ENCODE measurements around the gene TEAD4.

The TEAD4 gene

DNA sequence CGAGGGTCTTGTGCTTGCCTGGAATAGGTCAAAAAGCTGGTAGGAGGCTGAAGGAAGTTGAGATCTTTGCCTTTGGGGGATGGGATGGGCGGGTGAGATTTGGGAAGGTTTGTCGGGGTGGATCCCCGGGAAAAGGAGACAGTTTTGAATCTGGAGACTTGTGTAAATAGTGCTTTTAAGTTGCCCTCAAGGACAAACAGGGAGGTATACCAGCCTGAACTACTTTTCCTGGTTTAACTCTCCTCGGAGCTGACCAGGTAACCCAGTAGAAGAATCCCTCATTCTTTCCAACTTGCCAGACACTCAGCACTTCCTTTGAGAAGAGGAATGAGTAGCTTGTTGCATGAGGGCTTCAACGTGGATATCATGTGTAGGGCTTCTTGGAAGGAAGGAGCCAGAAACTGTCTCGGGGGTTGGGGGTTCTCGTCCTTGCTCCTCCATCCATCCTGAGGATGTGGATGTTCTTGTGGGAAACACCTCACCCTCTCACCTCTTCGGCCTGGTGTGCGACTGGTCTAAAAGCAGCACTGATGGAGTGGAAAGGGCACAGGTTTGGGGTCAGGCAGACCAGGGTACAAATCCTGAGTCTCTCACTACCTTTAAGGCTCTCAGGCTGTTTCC is 1.9 kb downstream of the TEAD4 start:
- no peak for DNase-seq

DNA sequence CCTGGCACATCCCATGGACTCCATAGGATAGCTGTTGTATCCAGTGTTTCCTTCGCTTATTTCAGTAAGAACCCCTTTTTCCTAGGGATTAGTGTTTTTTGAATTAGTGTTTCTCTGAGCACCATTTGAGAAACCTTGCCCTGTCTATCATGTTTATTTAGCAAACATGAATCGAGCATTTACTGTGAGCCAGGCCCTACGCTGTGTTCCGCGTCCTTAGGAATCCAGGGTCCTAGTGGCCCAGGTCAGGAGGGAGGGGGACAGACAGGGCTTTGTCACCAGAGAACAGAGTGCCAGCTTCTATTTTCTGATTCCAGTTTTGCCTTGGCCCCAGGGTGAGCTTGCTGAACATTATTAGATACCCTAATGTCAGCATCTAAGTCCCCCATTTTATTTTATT is 2.5 kb downstream of the TEAD4 start:
- DNase-seq = no peak

DNA sequence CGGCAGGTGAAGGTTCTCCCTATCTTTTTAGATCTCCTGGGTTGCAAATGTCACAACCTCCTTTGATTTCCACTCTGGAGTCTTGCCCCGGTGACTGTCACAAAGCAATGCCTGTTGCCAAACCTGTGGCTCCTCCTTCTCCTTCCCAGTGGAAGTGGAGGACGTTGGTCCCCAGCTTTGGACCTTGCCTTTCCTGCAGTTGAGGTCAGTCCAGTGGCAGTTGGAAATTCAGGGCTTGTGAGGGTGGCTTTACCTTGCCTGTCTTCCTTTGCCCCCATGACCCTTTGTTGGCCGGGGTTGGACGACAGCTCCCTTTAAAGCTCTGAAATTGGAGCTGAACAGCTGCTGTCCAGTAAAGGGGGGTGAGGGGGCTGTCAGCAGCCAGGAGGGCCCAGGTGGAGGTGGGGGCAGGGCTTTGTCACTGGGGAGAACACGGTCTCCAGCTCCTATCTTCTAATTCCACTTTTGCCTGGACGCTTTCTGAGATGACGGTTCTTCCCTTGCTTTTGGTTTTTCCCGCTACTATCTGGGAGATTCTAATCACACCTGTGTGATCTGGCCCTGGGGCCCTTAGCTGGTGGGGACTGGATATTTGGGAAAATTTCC is 4.1 kb downstream of the TEAD4 start:
- no peak for DNase-seq

DNA sequence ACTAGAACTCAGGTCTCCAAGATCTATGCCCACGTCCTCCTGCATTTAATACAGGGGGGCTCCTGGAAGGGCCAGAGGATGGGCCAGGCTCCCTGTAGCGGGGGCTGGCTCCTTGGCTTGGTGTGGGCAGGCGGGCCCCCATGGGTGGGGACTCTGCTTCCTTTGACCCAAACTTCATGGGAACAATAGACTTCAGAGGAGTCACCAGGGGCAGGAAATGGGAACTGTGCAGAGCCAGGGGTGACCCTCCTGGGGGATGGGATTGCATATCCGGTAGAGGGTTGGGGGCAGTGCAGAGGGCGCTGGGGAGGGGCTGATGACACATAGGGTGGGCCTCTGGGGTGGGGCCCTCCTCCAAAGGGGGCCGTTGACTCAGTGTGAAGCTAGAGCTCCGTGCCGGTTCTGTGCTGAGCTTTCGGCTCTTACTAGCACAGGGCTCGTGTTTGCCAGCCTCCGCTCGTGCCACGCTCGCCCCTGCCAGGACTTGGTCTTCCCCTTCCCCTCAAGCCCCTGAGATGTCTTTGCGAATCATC is 4.6 kb downstream of the TEAD4 start:
- no peak for DNase-seq

DNA sequence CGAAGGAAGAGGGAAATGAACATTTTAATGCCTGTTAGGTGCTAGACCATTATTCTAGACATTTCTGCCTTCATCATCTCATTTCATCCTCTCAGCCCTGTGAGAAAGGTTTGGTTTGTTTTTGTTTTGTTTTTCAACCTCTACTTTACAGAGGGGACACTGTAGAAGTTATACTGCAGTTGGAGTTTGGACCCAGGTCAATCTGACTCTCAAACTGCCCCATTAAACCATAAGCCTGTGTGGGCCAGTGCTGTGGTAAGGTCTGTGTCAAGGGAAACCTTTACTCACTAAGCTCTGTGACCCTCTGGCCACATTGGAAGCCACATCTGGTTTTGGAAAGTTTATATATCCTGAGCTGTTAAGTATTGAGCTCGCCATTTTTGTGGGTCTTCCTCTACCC is 8.5 kb downstream of the TEAD4 start:
- no peak for DNase-seq

DNA sequence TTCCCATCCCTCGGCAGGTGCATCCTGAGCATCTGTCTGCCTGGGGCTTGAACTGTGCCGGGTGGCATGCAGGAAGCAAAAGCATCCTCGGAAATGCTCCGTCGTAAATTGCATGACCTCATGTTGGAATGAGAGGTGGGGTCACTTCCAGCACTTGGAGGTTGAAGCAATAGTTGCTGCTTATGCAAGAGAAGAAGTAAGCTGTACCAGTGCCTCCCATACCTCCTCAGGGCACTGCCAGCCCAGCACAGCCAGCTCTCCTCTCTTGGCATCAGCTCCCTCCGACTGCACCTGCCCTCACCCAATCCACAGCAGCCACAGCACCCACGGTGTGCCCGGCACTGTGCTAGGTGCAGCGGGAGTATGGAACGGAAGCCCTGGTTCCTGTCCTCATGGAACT is 11.5 kb downstream of the TEAD4 start:
- no peak for DNase-seq

DNA sequence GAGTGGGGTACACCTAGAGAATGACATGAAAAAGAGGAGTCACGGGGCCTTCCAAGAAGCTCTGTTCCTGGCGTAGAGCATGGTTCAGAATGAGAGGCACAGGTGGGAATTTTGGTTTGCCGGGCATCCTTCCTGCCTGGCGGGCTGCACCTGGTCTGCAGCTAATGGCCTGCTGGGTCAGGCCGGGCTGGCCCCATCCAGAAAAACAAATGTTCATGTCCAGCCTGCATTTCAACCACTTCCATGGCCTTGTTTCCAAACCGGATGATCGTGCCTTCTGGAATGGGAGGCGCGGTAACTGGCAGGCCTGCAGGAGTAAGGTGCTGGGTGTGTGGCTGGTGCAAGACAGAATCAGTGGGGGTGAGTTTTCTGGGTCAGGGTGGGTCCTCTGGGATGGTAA is 14.4 kb downstream of the TEAD4 start:
- no peak for DNase-seq

DNA sequence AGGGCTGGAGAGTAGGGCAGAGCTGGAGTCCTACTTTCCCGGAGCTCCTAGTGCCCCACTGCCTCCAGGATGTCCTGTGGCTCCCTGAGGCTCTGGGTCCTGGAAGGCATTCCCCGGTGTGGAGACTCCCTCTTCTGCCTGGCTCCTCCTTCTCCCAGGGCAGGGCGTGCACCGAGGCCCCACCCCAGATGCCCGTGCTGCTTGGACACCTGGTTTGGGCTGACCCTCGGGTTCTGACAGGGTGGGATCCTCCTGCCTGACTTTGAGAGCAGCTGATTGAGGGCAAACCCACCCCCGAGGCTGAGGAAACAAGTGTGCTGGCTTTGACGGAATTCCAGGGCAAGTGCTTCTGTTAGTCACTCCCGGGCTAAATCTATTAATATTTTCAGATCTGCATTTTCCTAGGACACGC is 15.4 kb downstream of the TEAD4 start:
- DNase-seq = no peak

DNA sequence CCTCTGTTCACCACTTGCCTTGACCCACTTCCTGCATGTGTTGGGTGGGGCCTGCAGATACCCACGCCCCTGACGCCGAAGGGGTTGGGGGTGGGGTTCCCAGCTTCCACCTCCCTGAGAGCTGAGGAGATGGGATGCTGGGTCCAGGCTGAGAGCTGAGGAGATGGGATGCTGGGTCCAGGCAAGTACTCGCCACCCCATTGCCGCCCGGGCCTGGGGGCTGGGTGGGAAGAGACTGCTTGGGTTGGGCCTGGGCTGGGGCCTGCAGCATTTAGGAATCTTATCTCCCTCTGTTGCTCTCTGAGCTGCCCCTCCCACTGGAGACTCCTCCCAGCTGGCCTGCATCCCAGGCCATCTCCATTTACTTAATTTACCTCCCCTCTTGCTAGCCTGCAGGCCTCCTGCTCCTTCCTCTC is 17.4 kb downstream of the TEAD4 start:
- no peak for DNase-seq

DNA sequence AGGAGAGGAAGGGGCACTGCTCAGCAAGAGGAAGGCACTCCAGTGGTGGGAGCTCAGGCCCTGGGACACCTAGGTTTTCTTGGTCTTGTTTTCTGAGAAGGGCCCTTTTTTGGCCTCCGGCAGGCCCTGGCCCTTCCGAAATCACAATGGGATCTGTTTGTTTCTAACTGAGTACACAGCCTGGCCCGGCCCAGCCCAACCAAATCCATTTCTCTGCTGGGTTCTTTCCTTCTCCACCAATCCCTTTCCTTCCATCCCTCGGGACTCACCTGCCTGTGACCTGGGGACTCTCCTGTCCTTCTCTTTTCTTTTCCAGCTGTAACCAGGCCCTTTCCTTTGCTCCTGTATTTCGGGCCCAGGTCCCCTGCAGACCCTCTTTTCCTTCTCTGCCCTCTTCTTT is 18.6 kb downstream of the TEAD4 start:
- no peak for DNase-seq

DNA sequence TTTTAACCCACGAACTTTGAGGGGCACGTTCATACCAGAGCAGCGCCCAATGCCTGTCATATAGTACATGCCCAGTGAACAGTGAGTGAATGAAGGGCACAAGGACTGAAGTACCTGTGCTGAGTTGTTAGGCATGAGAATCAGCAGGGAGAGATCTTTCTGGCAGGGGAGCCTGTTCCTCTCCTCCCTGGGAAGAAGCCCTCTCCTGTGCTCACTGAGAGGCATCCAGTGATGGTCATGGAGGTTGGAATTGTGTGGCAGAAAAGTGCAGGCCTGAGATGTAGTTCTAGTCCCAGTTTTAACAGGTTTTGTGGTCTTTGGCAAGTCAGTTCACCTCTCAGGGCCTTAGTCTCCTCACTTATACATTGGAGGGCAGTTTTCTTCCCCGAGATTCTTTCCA is 20.6 kb downstream of the TEAD4 start:
- no peak for DNase-seq

DNA sequence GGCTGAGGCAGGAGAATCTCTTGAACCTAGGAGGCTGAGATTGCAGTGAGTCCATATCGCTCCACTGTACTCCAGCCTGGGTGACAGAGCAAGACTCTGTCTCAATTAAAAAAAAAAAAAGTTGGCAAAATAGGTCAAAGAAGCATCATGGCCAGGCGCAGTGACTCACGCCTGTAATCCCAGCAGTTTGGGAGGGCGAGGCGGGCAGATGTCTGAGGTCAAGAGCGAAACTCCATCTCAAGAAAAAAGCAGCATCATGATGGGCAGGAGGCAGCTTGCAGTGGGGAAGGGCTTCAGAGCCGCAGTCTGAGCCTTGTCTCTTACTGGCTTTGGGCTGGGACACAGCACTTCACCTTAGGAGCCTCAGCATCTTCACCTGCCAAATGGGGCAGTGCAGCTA is 21.4 kb downstream of the TEAD4 start:
- DNase-seq = no peak

DNA sequence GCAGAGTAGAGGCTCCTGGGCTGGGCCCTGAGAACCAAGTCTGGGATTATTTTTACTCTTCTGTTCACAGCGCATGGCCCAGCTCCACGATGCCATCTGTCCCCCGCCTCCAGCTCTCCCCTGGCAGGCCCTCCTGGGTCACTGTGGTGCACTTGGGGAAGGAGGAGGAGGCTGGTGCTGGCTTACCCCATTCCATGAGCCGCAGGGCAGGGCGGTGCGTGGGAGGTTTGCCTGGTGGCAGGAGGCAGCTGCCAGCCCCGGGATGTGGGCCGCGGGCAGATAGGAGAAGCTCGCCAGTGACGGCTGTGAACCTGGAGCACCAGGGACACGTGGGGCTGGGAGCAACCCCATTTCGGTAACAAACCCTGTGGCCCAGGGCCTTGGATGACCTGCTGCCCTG is 23.2 kb downstream of the TEAD4 start:
- DNase-seq = no peak

DNA sequence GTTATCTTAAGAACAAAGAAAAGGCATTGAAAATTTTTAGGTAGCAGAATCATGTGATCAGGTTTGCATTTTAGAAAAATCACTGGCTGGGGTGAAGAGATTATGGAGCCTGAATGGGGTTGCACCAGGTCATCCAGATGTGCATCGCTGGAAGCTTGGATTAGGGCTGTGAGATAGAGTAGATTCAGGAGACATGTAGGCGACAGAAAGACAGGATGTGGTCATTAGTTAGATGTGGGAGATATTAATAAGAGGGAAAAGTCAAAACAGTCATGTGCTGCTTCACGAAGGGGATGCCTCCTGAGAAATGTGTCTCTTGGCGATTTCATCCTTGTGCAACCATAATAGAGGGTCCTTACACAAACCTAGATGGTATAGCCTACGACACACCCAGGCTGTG is 25.1 kb downstream of the TEAD4 start:
- no peak for DNase-seq

DNA sequence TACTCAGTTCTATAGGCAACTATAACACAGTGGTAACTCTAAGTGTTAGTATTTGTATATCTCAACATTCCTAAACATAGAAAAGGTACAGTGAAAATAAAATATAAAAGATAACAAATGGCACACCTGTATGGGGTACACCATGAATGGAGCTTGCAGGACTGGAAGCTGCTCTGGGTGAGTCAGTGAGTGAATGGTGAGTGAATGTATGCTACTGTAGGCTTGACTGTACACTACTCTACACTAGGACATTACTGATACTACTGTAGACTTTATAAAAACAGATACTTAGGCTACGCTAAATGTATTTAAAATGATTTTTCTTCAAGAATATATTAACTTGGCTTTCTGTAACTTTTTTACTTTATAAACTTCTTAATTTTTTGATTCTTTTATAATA is 25.5 kb downstream of the TEAD4 start:
- no peak for DNase-seq

DNA sequence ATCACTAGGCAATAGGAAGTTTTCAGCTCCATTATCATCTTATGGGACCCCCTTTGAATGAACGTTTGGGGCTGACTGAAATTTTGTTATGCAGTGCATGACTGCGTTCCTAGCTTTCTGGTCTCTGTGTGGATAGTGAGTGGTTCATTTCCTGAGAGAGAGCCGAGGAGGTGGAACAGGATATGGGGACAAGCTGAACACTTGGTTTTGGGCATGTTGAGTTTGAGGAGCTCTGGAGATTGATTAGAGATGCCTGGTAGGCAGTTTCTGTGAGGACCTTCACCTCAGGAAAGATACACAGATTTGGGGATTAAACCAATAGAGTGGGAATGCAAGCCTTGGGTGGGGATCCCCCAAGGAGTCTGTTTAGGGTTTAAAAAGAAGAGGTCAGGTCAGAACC is 27.7 kb downstream of the TEAD4 start:
- no peak for DNase-seq

DNA sequence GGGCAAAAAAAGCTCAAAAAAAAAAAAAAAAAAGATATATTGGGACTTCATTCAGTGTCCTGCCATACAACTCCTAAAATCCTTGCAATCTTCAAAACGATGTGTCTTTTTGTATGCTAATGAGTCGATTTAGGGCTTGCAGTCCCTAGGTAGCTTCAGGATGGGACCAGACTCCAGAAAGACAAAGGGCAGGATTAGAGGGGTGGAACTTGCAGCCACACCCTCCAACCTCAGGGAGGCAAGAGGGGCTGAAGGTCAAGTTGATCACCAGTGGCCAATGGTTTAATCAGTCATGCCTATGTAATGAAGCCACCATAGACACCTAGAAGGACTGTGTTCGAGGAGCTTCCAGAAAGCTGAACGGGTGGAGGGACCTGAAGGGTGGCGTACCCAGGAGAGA is 29.3 kb downstream of the TEAD4 start:
- DNase-seq = no peak

DNA sequence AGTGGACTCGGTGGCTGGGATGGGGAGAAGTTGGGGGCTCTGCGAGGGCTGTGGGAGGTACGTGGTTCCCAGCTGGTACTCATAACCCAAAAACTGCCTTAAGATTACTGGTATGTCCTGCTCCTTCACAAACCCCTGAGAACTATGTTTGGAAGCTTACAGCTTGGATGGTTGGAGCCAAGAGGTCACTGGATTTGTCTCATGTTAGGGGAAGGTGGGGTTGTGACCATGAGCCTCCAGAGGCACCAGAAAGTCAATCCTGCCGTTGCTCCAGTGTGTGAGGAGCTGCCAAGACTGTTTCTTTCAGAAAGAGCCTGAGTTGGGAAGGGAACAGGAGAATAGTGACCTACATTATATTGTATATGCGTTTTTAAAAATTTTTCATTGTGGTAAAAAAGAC is 33.5 kb downstream of the TEAD4 start:
- no peak for DNase-seq

DNA sequence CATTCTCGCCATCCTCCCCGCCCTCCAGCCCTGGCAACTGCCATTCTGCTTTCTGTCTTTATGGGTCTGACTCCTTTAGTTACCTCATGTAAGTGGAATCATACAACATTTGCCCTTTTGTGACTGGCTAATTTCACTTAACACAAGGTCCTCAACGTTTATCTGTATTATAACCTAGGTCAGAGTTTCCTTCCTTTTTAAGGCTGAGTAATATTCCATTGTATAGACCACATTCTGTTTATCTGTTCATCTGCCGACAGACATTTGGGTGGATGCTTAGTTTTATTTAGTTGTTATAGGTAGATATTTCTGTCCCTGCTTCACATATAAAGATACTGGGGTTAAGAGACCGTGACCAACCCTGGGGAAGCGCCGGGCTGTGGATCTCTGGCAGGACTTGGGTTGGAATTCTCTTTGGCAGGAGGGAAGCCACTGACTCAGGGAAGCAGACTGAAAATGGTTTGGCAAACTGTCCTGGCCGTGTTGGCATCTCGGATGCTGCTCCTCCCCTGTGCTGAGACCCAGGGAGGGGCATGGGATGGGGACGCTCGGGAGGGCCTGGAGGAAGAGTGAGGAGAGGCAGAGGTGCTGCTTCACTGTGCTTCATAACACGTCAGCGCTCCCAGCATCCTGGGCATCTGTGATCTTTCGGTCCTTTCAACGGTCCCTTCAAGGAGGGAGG is 38.9 kb downstream of the TEAD4 start:
- no peak for DNase-seq

DNA sequence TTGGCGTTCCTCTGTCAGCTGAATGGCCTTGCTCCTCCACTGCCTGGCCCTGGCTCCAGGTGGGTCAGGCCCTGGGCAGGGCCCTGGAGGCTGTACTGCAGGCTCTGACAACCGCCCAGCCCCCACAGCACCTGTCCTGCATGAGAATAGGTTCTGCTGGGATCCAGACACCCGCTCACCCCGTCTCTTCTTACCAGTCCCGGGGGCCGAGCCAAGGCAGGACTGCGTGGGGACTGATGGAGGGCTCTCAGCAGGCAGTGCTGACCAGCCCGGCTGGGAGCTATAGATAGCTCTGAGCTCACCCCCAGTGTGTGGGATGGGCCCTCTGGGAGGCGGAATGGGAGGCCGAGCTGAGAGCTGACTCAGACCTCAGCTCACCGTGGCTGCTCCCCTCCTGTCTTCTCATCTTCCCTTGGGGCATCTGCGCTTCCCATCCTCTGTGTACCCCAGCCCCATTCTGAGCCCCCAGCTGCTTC is 39.6 kb downstream of the TEAD4 start:
- DNase-seq = no peak

DNA sequence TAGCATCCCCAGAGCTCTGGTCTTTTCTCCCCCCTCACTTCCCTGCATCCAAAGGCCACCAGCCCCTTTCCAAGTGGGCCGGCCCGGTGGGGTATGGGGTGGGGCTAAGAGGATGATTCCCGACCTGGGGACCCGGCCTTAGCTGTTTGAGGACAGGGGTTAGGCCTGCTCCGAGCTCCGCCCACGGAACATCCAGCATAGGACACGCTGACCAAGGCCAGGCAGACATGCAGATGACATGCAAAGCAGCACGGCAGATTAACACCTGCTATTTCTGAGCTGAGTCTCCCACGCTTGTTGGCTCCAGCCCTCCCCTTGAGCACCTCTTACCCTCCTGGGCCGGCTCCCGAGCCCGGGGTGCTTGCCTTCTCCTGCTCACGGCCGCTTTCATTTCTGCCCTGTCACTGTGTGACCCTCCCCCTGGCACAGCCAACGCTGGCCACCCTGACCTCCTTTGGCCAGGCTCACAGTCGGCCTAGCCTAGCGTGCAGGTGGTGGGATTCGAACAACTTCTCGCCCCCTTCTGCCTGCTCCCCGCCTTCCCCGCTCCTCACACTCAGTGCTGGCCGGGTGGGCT is 40.2 kb downstream of the TEAD4 start:
- no peak for DNase-seq

DNA sequence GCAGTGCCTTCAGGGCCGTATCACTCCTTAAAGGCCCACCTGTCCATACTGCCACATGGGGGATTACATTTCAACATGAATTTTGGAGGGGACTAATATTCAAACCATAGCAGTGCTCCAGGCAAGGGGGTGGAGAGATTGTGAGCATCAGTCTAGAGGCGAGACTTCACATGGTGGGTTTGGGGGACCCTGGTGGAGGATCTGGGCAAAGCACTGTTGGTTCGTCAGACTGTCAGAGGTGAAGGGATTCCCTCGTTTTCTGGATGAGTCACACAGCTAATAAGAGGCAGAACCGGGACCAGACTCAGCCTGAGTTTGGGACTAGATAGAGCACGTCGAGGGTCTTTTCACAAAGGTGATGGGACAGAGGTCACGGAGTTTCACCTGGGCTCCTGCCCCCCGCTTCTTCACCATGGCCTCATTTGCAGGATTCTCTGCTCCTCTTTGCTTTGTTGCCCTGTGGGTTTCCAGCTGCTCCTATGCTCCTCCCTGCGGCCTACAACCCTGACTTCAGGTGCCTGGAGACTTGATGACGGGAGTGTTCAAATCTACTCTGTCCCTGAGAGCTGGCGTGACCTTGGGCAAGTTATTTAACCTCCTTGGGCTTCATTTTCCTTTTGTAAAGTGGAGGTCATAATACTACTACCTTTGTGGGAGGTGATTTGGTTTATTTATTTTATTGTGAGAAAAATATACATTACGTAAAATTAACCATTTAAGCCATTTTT is 41.5 kb downstream of the TEAD4 start:
- DNase-seq = no peak

DNA sequence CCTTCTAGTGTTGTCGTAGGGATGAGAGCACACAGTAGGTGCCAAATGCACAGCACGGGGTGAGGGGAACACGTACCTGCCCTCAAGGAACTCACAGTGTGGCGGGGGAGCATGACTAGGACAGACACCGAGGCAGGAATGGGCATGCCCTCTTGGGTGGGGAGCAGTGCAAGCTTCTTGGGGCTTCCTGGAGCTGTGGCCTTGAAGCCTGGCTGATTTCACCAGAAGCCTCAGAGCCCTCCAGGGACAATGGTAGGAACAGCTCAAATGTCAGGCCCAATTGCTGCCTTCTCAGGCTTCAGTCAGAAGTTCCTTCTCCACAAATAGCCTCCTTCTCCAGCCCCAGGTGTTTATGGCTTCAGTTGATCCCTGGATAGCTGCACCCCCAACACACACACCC is 43.4 kb downstream of the TEAD4 start:
- no peak for DNase-seq
